GM19455 (cell line): ENCODE results near the gene ZBTB24.
"Not testable (repeated sequence)": the region's sequence is repeated elsewhere in the genome, so short reads cannot be mapped to it uniquely, and the experiment has no call there.

Source experiments
- ATAC-seq: cut with Tn5 transposase; IDR thresholded peaks from one replicate; pipeline ENCODE4 v1.9.1; 2021; ENCODE audit not compliant: unreplicated experiment

ZBTB24 gene

DNA sequence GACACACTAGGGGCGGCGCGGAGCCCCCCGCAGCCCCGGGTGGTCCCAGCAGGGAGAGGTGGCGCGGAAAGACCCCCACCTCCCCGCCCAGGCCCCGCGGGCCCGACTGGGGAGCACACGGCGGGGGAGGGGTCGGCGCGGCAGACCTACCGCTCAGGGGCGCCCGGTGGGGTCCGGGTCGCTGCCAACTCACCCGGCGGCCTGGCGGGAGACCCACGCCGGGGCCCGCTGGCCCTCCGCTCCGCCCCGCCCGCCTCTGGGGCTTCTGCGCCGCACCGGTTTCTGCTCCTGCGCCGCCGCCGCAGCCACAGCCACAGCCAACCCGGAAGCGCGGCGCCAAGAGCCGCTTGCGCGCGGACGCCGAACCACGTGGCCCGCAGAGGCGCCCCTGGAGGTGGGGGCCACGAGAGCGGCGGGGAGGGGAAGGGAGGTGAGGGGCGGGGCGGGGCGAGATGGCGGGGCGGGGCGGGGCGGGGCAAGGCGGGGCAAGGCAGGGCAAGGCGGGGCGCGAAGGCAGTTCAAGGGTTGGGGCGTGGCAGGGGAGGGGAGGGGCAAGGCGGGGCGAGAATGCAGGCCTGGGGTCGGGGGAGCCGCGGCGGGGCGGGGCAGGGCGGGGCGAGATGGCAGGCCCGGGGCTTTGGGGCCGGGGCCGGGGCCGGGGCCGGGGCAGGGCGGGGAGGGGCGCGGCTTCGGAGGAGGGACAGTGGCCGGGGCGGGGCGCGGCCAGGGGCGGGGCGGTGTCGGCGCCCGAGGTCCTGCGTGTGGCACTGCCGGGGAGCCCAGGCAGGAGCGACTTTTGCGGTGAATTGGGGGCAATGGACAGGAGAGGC is at the start of gene ZBTB24:
Gene ZBTB24, minus strand, starts transcription at position 315 of the 830 bp plus-strand sequence. CDS start 1,193 bp downstream, outside the sequence.
- peak; percentile 85 for ATAC-seq

DNA sequence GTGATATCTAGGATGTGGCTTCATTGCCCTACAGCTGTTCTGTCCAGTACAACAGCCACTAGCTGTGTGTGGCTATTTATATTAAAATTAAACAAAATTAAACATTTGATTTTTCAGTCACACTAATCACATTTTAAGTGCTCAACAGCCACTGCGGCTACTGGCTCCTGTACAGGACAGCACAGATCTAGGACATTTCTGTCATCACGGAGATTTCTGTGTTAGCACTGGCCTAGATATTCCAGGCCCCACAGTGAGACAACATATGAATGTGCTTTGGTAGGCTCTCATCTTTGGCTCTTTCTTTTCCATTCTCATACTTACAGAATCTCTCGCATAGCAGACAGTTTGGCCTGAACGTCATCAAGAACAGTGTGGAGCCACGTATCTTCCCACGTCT is 48.4 kb upstream of the ZBTB24 start:
- no peak for ATAC-seq

GRCh38 chr6:109527989-109528388 is 45.0 kb upstream of the ZBTB24 start:
- ATAC-seq, result no peak

DNA sequence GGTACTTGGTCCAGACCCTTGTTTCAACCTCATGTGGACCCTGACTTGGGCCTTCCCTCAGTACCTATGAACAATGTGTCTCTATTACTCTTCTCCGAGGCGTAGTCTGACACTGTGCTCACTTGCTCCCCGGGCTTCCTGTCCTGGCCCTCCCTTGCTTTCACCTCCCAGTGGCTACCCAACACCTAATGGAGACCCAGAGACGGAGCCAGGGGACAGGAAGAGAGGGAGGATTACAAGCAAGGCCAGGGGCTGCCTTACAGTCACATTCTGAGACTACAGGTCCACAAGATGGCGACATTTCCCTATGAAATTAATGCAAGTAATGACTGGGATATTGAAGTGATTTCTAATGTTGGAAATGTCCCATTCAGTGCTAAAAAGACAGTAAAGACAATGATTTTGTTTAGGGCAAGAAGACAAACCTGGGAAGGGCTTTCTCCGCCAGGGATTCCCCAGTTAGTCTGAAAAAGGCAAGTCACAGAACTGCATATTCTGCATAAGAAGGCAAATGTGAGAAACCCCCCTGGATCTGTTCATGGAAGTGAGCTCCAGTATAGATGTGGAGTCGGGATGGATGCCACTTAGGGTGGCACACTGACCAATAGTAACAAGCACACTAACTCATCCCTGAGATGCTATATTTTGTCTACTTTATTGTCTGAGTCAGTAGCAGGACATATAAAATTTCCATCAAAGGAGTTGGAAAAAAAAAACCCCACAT is 44.0 kb upstream of the ZBTB24 start:
- no peak for ATAC-seq

GRCh38 chr6:109524129-109524528 is 41.1 kb upstream of the ZBTB24 start:
- no peak for ATAC-seq

DNA sequence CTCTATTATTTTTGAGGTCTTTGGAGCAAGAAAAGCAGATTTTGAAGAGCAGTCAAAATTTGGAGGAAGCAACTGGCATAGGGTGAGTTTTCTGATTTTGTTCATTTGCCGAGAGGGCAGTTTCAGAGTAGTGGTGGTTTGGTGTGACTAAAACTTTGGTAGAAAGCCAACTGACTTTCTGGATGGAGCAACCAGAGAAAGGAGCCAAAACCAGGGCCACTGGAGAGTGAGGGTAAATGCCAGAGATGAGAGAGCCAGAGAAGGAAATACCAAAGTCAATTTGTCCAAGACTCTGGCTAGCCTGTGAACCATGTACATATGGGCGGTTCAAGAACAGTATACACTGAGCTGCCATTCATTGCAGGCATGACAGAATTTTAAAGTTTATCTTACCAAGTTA is 40.5 kb upstream of the ZBTB24 start:
- ATAC-seq, result no peak

GRCh38 chr6:109521080-109521479 is 38.1 kb upstream of the ZBTB24 start:
- no peak for ATAC-seq

GRCh38 chr6:109519647-109520046 is 36.6 kb upstream of the ZBTB24 start:
- ATAC-seq, result not testable (repeated sequence)

DNA sequence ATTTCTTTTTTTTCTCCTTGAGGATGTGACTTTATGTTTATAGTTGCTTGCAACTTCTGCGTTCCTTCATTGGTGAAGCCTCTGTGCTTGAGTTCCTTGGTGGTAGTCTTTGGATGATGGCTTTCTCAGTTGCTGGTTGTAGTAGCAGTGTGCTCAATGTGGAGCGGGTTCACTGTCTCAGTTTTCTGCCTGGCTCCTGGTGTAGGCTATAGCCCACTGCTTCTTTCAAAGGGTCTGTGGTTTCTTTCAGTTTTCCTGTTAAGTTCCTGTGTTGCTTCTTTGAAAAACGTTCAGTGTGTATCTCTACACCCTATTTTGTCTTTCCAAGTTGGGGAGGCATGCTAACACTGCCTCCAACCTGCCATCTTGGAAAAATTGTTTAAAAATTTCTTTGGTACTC is 33.9 kb upstream of the ZBTB24 start:
- no peak for ATAC-seq

- ATAC-seq, result no peak
Observed at GRCh38 chr6:109515781-109516409, 32.9 kb upstream of the ZBTB24 start.

GRCh38 chr6:109514946-109515345 is 31.9 kb upstream of the ZBTB24 start:
- ATAC-seq, result no peak

- no peak for ATAC-seq
Observed at GRCh38 chr6:109513571-109514071, 30.6 kb upstream of the ZBTB24 start.

DNA sequence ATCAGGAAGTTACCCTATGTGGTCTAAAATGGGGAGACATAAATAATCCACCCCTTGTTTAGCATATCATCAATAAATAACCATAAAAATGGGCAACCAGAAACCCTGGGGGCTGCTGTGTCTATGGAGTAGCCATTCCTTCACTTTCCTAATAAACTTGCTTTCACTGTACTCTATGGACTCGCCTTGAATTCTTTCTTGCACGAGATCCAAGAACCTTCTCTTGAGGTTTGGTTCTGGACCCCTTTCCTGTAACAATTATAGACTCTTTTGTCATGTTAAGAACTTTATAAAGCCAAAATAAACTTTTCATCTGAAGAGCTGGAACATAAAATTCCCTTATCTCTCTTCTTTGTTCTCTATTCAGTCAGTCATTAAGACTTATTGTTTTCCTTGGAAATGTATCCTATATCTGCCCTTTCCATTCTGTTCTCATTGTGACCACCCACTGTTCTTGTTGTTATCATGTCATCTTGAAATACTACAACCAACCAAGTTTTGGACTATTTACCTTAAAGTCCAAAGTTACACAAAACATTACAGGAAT is 29.3 kb upstream of the ZBTB24 start:
- no peak for ATAC-seq

GRCh38 chr6:109511832-109512231 is 28.8 kb upstream of the ZBTB24 start:
- no peak for ATAC-seq

GRCh38 chr6:109510358-109510757 is 27.3 kb upstream of the ZBTB24 start:
- no peak for ATAC-seq

GRCh38 chr6:109508166-109508860 is 25.3 kb upstream of the ZBTB24 start:
- no peak for ATAC-seq

- ATAC-seq, result no peak
Observed at GRCh38 chr6:109507490-109508072, 24.6 kb upstream of the ZBTB24 start.

DNA sequence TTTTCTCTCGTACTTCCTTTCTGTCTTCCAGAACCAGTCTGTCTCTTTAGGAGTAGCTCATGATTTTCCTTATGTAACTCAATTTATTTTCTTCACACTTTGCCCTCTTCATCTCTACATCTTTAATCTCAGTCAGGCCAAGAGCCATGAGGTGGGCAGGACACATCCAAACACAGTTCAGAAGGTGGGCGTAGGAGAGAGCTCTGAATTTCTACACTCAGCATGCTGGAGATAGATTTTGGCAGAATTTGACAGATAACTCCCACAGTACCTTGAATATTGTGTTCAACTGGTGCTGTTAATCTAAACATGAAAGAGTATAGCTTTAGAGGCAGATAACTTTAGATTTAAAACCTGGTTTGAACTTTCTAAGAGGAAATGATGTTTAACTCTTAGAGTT is 23.8 kb upstream of the ZBTB24 start:
- ATAC-seq, result no peak

GRCh38 chr6:109506314-109506713 is 23.3 kb upstream of the ZBTB24 start:
- ATAC-seq, result no peak
